Left colon (tissue), 2 donors: ENCODE measurements around the gene ADGRD1. TPM values are rescaled to one million over a fixed set of nuclear protein-coding genes. Genes with fewer than 3 reads are reported as not detected.

Source experiments
- ATAC-seq: fragments of 200-7000 bp; cut with Tn5 transposase; one replicate; pipeline ENCODE4 v1.9.1; 2020; ENCODE audit warnings: mild to moderate bottlenecking, moderate library complexity
- DNase-seq, 2 donors: peaks; one replicate each; pipeline ENCODE4 v3.0.0-alpha.2; 2020
- intact Hi-C, 2 donors: fragments of 100-400 bp; cut with DNase I in 1 of 2; cut with micrococcal nuclease in 1 of 2; formaldehyde crosslinking; loops; one replicate each; pipeline versions ENCODE4 v1.11.2 to v1.14.0; 2022; cut with DNase I, micrococcal nuclease
- total RNA-seq, 2 donors: library from RNA; stranded (reverse); fragmentation: NEBNext Ultra II Directional; extraction: Animal tissue kit (Norgen Biotek cat#: 25700); gene quantifications; one replicate each; pipeline ENCODE4 v1.2.1, GENCODE V29; 2021
- donor health status: DM: no; HTN: no; CAD: no.
- donor health status: DM: yes; HTN: yes; CAD: no.

Gene ADGRD1
- total RNA-seq, 2 donors from 2014 or later = 4.0 to 5.8 TPM

GRCh38 chr12:131043401-131043871 is 89.7 kb downstream of the ADGRD1 start:
- DNase-seq = no peak
- intact Hi-C loops = no loop called here
- ATAC-seq = no peak

GRCh38 chr12:131044136-131044535 is 90.4 kb downstream of the ADGRD1 start:
- DNase-seq (no peak), ATAC-seq (no peak)
- intact Hi-C loops = no loop called here

GRCh38 chr12:131044760-131045381 is 91.2 kb downstream of the ADGRD1 start:
- ATAC-seq (no peak), DNase-seq (peak in 1 of 2 donors; percentile 19)
- intact Hi-C loops = no loop called here

GRCh38 chr12:131045705-131046460 is 92.2 kb downstream of the ADGRD1 start:
- DNase-seq = peak in 1 of 2 donors; percentile 15
- intact Hi-C loops = no loop called here
- no peak for ATAC-seq

GRCh38 chr12:131046813-131047788 is 93.4 kb downstream of the ADGRD1 start:
- ATAC-seq = no peak
- peak in 1 of 2 donors; percentile 22 for DNase-seq

GRCh38 chr12:131047789-131048610 is 94.3 kb downstream of the ADGRD1 start:
- peak in 1 of 2 donors; percentile 23 for DNase-seq
- intact Hi-C loops = no loop called here
- ATAC-seq = no peak

More at GRCh38 chr12:131046813-131047788, 93.4 kb downstream of the ADGRD1 start:
- intact Hi-C loops = no loop called here

- peak in 1 of 2 donors; percentile 4 for DNase-seq
- intact Hi-C loops = no loop called here
- no peak for ATAC-seq
Measured at GRCh38 chr12:131048611-131048990, 94.9 kb downstream of the ADGRD1 start.

- DNase-seq (peak in 1 of 2 donors; percentile 11), ATAC-seq (no peak)
- intact Hi-C loops = no loop called here
Measured at GRCh38 chr12:131049002-131049401, 95.3 kb downstream of the ADGRD1 start.

- ATAC-seq (no peak), DNase-seq (peak in 1 of 2 donors; percentile 18)
- intact Hi-C loops = no loop called here
Measured at GRCh38 chr12:131049549-131050339, 96.0 kb downstream of the ADGRD1 start.

- DNase-seq = peak in 1 of 2 donors; percentile 20
- no peak for ATAC-seq
- intact Hi-C loops = no loop called here
Measured at GRCh38 chr12:131050463-131051154, 96.9 kb downstream of the ADGRD1 start.

- ATAC-seq (no peak), DNase-seq (no peak)
- intact Hi-C loops = no loop called here
Measured at GRCh38 chr12:131051155-131051473, 97.4 kb downstream of the ADGRD1 start.

- intact Hi-C loops = no loop called here
- DNase-seq (no peak), ATAC-seq (no peak)
Measured at GRCh38 chr12:131052063-131052781, 98.5 kb downstream of the ADGRD1 start.

GRCh38 chr12:131052929-131053328 is 99.2 kb downstream of the ADGRD1 start:
- DNase-seq (no peak), ATAC-seq (no peak)
- intact Hi-C loops = no loop called here

GRCh38 chr12:131053567-131053966 is 99.9 kb downstream of the ADGRD1 start:
- intact Hi-C loops = no loop called here
- no peak for ATAC-seq
- no peak for DNase-seq

- DNase-seq (no peak), ATAC-seq (no peak)
- intact Hi-C loops = no loop called here
Measured at GRCh38 chr12:131054345-131055092, 100.8 kb downstream of the ADGRD1 start.

GRCh38 chr12:131055093-131055465 is 101.4 kb downstream of the ADGRD1 start:
- ATAC-seq = no peak
- DNase-seq = no peak
- intact Hi-C loops = no loop called here
